RWPE1 (cell line): ENCODE measurements around the gene SAMD4B.
A peak's percentile ranks its signal among the peaks of the same experiment; 100 is the strongest.
"Not testable (repeated sequence)": the region's sequence is repeated elsewhere in the genome, so short reads cannot be mapped to it uniquely, and the experiment has no call there.

Experiments used
- CTCF ChIA-PET: fragments of 350-600 bp; sonication (Branson Sonifier 250); formaldehyde crosslinking; extraction: SDS; loops from one replicate; lab custom pipeline; 2021; lab: Yijun Ruan, JAX
- POLR2A ChIA-PET: fragments of 400-600 bp; formaldehyde crosslinking; extraction: SDS; loops from one replicate; lab custom pipeline; 2020; ENCODE audit warnings: antibody characterized with exemption; ENCODE audit not compliant: low non-redundant PET; lab: Yijun Ruan, JAX
- DNase-seq: peaks from one replicate; pipeline ENCODE4 v3.0.0; 2012; ENCODE audit warnings: low spot score
- H3K27ac ChIP-seq: fragments of 450-650 bp; 2 replicates; pipeline ENCODE4 v1.5.1; 2017
- CTCF ChIP-seq: fragments of 450-650 bp; conservative IDR thresholded peaks from 2 replicates; pipeline ENCODE4 v1.5.1; 2017; ENCODE audit warnings: low read depth, mild to moderate bottlenecking

The SAMD4B gene

GRCh38 chr19:39325778-39326665, 16.2 kb upstream of the SAMD4B start:
- POLR2A ChIA-PET, result no interaction called here
- no peak overlapping the region for H3K27ac ChIP-seq
- TF ChIP-seq CTCF, result no peak
- CTCF ChIA-PET, result interaction anchor here (0.5 to 2.6 kb wide), 3 partner anchors 135 to 204 kb away, joined by 3 to 11 read pairs (median 3); partner anchors contain the start of gene PAK4
- DNase-seq, result no peak

GRCh38 chr19:39327363-39328045, 14.7 kb upstream of the SAMD4B start:
- no peak for DNase-seq
- no peak for TF ChIP-seq CTCF
- H3K27ac ChIP-seq, result no peak overlapping the region
- ChIA-PET POLR2A (no interaction called here), CTCF (interaction anchor here (0.6 to 2.6 kb wide), 8 partner anchors 47 to 380 kb away, joined by 3 to 11 read pairs (median 4); no protein-coding TSS in a partner anchor)

- DNase-seq, result peak; percentile 77
- no peak overlapping the region for H3K27ac ChIP-seq
- TF ChIP-seq CTCF, result peak; percentile 94
- CTCF ChIA-PET, result interaction anchor here (0.6 to 2.6 kb wide), 8 partner anchors 46 to 381 kb away, joined by 3 to 11 read pairs (median 4); no protein-coding TSS in a partner anchor
- POLR2A ChIA-PET, result no interaction called here
Observed at GRCh38 chr19:39328046-39328705, 14.0 kb upstream of the SAMD4B start.

GRCh38 chr19:39329948-39330347, 12.3 kb upstream of the SAMD4B start:
- ChIA-PET POLR2A (no interaction called here), CTCF (no interaction called here)
- TF ChIP-seq CTCF, result no peak
- DNase-seq, result no peak
- no peak overlapping the region for H3K27ac ChIP-seq

GRCh38 chr19:39332293-39332692, 9.9 kb upstream of the SAMD4B start:
- DNase-seq, result no peak
- no peak for TF ChIP-seq CTCF
- POLR2A ChIA-PET, result no interaction called here
- no peak overlapping the region for H3K27ac ChIP-seq
- CTCF ChIA-PET, result interaction anchor here (0.6 to 0.7 kb wide), 2 partner anchors 368 to 370 kb away, joined by 5 read pairs; no protein-coding TSS in a partner anchor

- H3K27ac ChIP-seq, POLR2A ChIA-PET, DNase-seq: not testable (repeated sequence)
- CTCF ChIA-PET, result interaction anchor here (0.6 kb wide), 1 partner anchor 368 kb away, joined by 5 read pairs; no protein-coding TSS in a partner anchor
Observed at GRCh38 chr19:39332738-39333137, 9.5 kb upstream of the SAMD4B start.
